GM19240 (cell line): ENCODE measurements around the gene STX17.
A peak's percentile ranks its signal among the peaks of the same experiment; 100 is the strongest.
"Not testable (repeated sequence)": the region's sequence is repeated elsewhere in the genome, so short reads cannot be mapped to it uniquely, and the experiment has no call there.

Source experiments
- DNase-seq: peaks from one replicate; pipeline ENCODE4 v3.0.0; 2011; ENCODE audit warnings: low spot score; ENCODE audit not compliant: insufficient read length

STX17 gene

DNA sequence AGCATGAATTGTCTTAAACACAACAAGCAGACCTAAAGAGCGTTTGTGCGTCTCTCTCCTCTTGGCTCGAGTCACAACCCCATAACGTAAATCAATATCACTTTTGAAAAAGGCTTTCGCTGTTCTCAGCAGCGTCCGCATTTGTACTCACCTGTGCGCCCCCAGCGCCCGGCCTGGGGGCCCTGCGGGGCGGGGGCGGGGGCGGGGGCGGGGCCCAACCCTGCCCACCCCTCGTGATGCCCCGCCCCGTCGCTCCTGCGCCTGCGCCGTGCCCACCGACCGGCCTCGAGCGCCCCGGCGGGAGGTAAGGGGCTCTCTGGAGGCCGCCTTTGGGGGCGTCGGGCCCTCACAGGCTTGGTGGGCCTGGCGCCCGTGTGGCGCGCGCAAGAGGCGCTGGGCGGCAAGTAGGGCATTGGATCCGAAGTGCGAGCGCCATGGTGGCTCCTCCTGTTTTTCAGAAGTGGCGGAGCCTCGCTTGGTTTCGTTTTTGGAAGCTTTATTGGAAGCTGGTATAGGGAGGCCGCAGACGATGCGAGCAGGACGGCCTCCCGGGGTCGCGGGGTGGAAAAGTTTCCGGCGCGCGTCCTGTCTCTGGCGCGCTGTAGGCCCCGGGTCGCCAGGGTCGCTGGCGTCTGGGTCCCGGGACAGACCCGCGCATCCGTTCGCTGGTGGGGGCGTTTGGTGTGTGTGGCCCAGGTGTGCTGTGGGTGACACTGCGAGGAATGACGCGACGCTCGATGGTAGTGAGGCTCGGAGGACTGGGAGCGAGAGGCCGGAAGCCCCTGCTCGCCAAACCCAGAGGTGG is at the start of gene STX17:
STX17 (plus strand) TSS at position 252 of the 805 bp plus-strand sequence. CDS start 8,586 bp downstream, outside the sequence.
- DNase-seq = peak; percentile 64

DNA sequence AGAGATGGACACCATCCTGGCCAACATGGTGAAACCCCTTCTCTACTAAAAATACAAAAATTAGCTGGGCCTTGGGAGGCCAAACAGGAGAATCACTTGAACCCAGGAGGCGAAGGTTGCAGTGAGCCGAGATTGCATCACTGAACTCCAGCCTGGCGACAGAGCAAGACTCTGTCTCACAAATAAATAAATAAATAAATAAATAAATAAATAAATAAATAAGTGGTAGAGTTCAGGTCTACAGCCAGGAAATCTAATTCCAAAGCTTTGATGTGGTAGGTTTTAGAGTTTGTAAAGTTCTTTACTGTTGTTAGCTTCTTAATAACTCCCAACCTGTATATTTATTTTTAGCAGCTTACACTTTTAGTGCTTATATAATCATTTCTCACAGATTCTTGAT is 48.9 kb upstream of the STX17 start:
- not testable (repeated sequence) for DNase-seq

DNA sequence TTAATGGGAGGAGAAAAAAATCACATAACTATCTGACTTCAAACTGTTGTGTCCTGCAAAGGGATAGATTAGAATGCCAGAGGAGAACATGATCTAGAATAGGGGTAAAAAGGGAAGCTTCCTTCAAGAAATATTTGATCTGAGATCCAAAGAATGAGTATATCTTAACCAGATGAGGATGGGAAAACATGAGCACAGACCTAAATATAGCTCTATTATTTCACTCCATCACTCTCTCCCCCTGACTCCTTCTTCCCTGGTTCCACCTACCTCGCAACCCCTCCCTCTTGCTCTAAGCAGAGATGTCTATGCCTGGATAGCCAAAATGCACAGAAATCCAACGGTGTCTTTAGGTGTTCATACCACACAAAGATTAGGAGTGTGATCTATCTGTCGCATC is 48.4 kb upstream of the STX17 start:
- no peak for DNase-seq

DNA sequence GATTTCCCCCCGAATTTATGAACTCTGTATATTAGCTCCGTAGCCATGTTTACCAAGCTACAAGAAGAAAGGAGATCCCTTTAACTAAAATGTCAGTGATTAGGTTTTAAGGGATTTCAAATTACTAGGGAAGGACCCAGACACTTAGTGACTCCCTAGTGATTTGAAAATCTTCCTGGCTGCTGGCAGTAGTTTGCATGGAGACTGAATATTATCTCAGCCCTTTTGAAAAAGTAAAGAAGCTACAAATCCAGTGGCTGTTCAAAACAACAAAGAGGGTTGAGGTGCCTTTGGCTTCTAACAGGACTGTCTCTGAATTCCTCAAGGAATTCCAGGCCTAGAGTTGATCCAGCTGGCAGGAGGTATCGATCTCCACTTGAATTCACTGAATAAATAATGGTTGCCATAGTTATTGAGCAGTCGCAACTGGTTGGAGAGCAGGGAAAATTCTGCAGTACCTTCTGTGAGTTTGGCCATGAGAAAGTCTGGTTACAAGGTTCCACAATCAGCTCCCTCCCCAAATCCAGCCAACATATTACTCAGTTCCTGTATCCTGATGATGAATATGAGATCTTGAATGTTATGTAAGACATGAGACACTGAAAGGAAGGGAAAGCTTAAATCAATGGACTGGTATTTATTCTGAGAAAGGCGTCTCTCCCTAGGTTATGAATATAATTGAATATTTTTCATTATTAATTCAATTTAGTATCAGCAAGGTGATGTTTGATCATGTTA is 47.0 kb upstream of the STX17 start:
- no peak for DNase-seq

DNA sequence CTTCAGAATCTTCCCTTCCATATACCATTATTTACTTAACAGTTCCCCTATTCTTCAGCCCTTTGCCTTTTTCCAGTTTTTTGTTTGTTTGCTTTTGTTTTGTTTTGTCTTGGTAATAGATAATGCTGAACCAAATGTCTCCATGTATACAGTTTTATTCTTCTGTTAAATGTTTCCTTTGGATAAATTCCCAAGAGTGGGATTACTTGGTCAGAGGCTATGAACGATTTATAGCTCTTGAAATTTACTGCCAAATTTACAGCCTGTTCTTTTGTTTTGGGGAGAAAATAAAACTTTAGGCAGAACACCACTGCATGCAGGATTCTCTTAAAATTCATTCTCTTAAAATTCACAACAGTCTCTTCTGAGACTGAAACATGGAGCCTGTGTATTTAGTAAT is 46.2 kb upstream of the STX17 start:
- no peak for DNase-seq

DNA sequence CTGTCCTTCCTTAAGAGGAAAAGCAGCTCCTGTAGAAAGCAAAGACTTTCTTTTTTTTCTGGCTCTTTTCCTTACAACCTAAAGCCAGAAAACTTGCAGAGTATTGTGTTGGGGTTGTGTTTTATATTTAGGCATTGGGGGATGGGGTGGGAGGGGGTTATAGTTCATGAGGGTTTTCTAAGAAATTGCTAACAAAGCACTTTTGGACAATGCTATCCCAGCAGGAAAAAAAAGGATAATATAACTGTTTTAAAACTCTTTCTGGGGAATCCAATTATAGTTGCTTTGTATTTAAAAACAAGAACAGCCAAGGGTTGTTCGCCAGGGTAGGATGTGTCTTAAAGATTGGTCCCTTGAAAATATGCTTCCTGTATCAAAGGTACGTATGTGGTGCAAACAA is 42.5 kb upstream of the STX17 start:
- DNase-seq = no peak

DNA sequence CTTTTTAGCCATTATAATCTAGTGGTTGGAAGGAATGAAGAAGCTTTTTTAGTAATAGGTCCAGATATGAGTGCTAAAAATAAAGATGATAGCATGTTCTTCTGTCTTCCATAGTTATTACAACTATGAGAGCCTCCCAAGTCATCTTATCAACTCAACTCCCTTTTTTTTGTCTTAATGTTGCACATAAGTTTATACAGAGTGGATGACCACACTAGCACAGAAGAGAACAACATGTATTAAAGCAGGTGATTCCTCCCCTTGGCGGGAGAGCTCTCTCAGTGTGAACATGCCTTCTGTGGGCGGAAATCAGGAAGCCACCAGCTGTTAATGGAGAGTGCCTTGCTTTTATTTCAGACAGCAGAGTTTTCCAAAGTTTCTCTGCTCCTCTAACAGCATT is 40.1 kb upstream of the STX17 start:
- DNase-seq = no peak

DNA sequence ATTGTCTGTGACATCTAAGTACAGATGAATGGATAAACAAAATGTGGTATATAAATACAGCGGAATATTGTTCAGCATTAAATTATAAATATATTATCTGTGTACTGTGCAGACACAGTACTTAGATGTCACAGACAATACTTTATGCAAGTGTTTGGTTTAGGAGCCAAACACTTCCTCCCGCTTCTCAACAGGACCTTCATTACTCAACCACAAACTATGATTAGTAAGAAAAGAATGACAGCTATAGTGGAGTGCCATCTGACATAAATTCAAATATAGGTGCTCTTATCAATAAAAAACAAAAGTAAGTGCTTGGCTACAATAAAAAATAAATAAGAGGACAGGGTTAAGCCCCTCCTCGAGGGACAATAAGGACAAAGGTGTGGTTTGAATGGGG is 38.9 kb upstream of the STX17 start:
- no peak for DNase-seq

DNA sequence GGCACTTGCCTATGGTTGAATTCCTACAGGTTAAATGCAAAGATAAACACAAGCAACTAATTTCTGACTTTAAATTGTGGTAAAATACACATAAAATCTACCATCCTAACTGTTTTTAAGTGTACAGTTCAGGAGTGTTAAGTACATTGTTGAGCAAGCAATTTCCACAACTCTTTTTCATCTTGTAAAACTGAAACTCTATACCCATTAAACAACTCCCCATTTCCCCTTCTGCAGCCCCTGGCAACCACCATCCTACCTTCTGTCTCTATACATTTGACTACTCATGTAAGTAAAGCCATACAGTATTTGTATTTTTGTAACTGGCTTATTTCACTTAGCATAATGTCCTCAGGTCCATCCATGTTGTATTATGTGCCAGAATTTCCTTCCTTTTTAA is 38.5 kb upstream of the STX17 start:
- no peak for DNase-seq

DNA sequence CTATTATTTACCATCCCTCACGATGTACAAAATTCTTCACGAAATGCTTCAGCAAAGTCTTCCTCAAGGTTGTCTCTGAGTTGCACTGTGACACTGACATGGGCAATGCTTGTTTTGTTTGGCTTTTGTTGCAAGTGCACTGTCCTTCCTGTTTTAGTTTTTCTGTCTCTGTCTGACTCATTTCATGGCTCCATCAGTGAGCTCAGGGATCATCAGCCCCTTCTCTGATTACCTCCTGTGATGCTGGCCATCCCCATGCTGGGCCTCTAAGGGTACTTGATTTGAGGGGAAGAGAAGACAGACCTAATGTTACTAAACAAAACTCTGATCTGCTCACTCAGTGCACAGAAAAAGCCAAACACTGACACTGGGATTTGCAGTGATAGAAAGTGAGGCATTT is 37.6 kb upstream of the STX17 start:
- DNase-seq = peak; percentile 32

DNA sequence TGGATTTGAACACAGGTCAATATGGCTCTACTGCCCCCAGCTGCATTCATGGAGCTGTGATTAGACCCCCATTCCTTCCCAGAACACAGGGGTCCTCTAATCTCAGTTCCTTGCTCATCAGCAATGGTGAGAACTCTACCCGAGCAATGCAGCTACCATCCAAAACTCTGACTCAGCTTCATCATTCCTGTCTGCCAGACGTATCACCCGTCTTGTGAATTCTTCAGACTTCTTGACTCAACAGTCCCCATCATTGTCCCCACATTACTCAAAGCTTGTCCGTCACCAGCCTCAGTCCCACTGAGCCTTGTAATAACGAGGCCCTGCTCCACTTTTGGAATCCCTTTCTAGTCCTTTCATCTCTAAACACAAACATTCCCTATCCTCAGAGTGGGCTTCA is 36.3 kb upstream of the STX17 start:
- DNase-seq = no peak

DNA sequence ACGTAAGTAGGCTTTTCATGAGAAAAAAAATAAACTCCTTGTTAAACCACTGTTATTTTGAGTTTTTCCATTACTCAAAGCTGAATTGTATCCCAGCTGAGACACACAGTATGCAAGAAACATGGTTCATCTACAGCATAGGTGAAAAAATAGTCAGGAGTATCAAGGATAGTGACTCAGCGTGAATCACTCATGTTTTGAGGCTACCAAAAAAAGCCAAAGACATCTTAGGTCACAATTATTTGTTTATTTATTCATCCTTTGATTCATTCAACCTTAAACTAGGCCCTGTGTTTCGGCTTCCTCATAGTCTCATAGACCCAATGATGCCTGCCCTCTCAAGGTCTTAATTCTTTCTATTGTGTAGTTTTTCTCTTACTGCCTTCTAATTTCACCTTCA is 32.9 kb upstream of the STX17 start:
- DNase-seq = no peak

DNA sequence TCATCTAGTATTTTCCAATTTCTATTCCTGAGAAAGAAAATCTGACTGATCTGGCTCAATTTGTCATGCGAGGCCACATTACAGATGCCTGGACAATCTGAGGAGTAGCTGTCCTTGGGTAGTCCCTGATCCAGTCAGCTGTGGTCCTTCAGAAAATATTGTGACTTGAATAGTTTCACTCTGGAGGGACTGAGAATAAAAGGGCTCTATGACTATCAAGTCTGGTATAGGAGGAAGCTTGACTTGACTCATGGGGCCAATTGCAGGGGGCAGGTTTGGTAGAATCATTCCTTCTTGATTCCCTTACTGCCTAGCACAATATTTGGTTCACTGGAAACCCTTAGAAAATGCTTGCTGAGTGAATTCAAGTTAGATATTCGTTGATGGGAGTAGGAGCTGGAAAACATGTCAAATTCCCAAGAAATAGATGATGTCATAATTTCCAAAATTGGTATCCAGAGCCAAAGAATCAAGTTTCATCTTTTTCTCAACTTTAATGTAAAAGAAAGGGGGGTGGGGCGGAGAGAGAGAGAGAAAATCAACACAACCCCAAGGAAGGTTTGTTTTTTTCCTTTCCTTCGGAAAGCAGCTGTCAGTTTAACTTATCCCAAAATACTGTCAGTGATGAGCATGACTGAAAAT is 32.4 kb upstream of the STX17 start:
- DNase-seq = no peak

DNA sequence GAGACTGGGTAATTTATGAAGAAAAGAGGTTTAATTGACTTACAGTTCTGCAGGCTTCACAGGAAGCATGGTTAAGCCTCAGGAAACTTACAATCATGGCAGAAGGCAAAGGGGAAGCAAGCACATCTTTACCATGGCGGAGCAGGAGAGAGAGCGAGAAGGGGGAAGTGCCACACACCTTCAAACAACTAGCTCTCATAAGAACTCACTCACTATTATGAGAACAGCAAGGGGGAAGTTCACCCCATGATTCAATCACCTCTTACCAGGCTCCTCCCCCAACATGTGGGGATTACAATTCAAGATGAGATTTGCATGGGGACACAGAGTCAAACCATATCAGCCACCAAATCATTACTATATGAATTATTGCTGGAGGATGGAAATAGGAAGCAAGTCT is 30.3 kb upstream of the STX17 start:
- no peak for DNase-seq

DNA sequence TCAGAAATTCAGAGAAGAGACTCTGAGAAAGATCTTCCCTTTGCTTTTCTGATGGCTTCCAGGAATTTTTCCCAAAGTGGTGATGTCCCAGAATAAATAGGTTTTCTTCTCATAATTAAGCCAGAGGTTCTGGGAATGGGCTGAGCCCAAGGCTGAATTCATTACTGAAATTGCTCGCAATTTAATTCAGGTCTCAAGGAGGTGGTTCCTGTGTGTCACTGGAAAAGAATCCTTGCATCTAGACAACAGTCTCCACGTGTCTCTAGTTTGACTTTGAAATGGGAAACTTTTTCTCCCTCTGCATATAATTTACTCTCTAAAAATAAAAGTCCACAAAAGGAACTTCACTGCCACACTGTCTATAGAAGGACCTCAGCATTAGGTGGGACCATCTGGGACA is 27.8 kb upstream of the STX17 start:
- no peak for DNase-seq

DNA sequence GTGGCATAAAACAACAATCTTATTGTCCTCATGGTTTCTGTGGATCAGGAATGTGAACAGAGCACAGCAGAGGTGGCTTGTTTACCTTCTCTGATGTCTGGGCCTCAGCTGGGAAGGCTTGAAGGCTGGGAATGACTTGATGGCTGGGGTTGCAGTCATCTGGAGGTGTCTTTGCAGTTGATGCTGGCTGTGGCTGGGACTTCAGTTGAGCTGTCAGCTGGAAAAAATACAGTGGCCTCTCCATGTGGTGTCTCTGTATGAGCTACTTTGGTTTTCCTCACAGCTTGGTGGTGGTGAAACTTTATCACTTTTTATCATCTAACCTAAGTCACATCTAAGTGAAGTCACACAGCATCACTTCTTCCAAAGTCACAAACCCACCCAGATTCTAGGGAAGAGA is 24.7 kb upstream of the STX17 start:
- DNase-seq = no peak

DNA sequence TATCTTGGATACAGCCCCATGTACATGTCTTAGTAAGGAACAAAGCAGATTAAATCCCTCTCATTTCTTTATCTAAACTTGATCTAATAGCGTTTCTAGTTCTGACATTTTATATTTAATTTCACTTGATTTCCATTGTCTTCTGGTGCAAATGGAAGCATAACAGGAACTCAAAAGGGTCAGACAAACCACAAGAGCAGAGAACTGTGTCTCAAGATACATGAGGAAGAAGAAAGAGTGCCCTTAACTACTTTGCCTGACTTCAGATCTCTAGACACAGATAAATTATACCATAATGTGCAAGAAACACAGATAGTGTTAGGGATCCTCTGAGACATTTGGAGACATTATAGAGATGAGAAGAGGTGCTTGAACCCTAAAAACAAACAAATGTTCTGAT is 20.7 kb upstream of the STX17 start:
- DNase-seq = no peak

DNA sequence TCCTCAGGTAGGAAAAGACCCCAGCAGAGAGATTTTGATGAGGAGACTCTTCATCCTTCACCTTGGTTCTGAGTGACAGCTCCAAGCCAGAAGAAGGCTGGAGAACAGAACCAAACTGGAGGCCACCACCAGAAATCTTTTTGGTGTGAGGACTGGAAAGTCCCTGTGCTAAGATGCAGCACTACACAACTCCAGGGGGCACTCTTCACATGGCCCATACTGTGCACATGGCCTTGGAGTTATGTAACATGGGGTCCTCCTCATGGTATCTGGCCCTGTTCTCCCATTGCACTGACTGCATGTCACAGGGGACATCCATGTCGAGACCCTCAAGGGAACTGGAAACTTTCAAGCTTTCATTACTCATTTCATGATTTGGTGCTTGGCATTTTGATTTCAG is 17.3 kb upstream of the STX17 start:
- DNase-seq = no peak

DNA sequence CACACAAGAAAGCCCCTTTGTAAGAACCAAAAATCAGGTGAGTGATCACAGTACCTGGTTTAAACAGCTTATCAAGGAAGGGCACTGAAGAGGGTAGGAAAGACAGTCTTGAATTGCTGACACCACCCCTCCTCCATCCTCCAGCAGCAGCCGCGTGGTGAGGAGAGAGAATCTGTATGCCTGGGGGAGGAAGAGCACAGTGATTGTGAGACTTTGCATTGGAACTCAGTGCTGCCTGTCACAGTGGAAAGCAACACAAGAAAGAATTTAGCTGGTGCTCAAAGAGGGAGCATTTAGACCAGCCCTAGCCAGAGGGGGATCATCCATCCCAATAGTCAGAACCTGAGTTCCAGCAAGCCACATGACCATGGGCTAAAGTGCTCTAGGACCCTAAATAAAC is 11.6 kb upstream of the STX17 start:
- DNase-seq = no peak

DNA sequence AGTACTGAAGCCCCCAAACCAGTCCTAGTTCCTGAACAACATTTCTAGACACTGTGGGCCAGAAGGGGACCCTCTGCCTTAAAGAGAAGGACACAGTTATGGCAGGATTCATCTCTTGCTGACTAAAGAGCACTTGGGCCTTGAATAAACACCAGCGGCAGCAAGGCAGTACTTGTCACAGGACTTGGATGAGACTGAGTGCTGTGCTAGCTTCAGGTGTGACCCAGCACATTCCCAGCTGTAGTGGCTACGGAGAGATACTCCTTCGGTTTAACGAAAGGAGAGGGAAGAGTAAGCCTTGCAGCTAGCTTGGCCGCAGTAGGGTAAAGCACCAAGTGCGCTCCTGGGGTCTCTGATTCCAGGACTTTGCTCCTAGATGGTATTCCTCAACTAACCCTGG is 10.9 kb upstream of the STX17 start:
- no peak for DNase-seq

DNA sequence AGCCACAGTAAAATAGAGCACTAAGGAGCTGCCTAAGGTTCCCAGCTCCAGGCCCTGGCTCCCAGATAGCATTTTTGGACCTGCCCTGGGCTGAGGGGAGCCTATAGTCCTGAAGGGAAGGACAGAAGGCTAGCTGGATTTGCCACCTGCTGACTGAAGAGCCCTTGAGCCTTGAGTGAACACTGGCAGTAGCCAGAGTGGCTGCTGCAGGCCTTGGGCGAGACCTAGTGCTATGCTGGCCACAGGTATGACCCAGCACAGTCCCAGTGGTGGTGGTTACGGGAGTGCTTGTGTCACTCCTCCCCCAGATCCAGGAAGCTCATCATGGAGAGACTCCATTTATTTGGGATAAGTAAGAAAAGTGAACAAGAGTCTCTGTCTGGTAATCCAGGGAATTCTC is 10.3 kb upstream of the STX17 start:
- no peak for DNase-seq

DNA sequence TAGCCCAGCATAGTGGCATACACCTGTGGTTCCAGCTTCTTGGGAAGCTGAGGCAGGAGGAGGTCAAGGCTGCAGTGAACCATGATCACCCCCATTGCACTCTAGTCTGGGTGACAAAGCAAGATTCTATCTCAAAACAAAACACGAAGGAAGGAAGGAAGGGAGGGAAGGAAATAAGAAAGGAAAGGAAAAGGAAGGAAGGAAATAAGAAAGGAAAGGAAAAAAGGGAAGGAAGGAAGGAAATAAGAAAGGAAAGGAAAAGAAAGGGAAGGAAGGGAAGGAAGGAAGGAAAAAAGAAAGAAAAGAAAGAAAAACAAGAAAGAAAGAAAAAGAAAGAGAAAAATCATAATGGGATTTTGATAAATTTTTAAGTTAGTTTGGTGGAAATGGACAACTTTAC is 3.1 kb upstream of the STX17 start:
- DNase-seq = no peak
